GM12892 (cell line): ENCODE measurements around the gene LAMC2.

ENCODE experiments used
- POLR2A ChIP-seq: IDR thresholded peaks from 2 replicates; pipeline ENCODE4 v1.6.1; 2011; ENCODE audit warnings: low read depth, low read length, control low read depth
- POLR2AphosphoS5 ChIP-seq: IDR thresholded peaks from 2 replicates; pipeline ENCODE4 v1.6.1; 2011; ENCODE audit warnings: low read depth, low read length, control low read depth

GRCh38 chr1:183255073-183255472 lies 69.0 kb downstream of the LAMC2 start:
- TF ChIP-seq POLR2AphosphoS5, result no peak
- no peak for TF ChIP-seq POLR2A
